Measurements from ENCODE around the gene NRG3.

DNA sequence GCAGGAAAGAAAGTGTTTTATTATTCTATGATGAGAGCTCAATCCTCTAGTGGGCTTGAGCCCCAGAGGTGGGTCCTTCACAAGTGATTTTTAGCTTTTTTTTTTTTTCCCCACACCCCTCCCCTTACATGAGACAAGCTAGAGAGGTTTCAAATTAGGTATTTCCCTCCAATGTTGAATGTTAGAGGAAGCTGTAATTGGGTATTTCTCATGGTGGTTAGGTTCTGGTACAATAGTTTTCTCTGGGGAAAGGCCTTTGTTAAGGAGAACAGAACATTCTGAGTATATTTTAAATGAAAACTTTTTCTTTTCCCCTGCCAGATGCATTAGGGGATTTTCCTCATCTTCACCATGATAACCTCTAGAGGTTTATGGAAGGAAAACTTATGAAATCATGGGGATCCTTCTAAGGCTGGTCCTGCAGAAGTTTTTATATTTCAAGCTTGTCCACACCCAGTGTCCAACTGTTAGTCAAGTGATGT, 1039.7 kb downstream of the NRG3 start:
- TF ChIP-seq, protein P1, sequence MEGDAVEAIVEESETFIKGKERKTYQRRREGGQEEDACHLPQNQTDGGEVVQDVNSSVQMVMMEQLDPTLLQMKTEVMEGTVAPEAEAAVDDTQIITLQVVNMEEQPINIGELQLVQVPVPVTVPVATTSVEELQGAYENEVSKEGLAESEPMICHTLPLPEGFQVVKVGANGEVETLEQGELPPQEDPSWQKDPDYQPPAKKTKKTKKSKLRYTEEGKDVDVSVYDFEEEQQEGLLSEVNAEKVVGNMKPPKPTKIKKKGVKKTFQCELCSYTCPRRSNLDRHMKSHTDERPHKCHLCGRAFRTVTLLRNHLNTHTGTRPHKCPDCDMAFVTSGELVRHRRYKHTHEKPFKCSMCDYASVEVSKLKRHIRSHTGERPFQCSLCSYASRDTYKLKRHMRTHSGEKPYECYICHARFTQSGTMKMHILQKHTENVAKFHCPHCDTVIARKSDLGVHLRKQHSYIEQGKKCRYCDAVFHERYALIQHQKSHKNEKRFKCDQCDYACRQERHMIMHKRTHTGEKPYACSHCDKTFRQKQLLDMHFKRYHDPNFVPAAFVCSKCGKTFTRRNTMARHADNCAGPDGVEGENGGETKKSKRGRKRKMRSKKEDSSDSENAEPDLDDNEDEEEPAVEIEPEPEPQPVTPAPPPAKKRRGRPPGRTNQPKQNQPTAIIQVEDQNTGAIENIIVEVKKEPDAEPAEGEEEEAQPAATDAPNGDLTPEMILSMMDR (IDR thresholded peaks at IDR 0.05) = no peak
- TF ChIP-seq POLR2A (IDR thresholded peaks at IDR 0.05) (no peak), EP300 (IDR thresholded peaks at IDR 0.05) (no peak), POLR2AphosphoS5 (IDR thresholded peaks at IDR 0.05) (no peak)

Data from upper lobe of left lung (tissue), 4 donors.